Neural cell (in vitro differentiated cells): ENCODE measurements around the gene ITGB1BP1. TPM values are rescaled to one million over a fixed set of nuclear protein-coding genes. Genes with fewer than 3 reads are reported as not detected.

Experiments used
- H2AFZ ChIP-seq: fragments of 200-600, 300-800 bp; sonication (generic), shearing (Covaris generic); 2 replicates; pipeline ENCODE4 v1.6.0; 2014; ENCODE audit warnings: low read depth, mild to moderate bottlenecking, antibody characterized with exemption, low read length, moderate library complexity
- H3F3A ChIP-seq: fragments of 200-600 bp; shearing (Covaris generic); 2 replicates; pipeline ENCODE4 v1.6.1; 2016; ENCODE audit warnings: mild to moderate bottlenecking, moderate library complexity, mixed read lengths, antibody characterized with exemption, low read length; ENCODE audit not compliant: insufficient read depth, poor library complexity, severe bottlenecking
- H3K27ac ChIP-seq: fragments of 200-600, 300-800 bp; sonication (generic), shearing (Covaris generic); 2 replicates; pipeline ENCODE4 v1.5.1; 2014; ENCODE audit warnings: mild to moderate bottlenecking, low read length, moderate library complexity
- H3K27me3 ChIP-seq: fragments of 300-800, 200-600 bp; sonication (generic), shearing (Covaris generic); 2 replicates; pipeline ENCODE4 v1.6.0; 2014; ENCODE audit warnings: mild to moderate bottlenecking, low read depth, low read length, moderate library complexity; ENCODE audit not compliant: insufficient read depth
- H3K36me3 ChIP-seq: fragments of 300-800, 200-600 bp; sonication (generic), shearing (Covaris generic); 2 replicates; pipeline ENCODE4 v1.5.1; 2014; ENCODE audit warnings: mild to moderate bottlenecking, antibody characterized with exemption, low read length, moderate library complexity; ENCODE audit not compliant: insufficient read depth
- H3K4me2 ChIP-seq: fragments of 300-800, 200-600 bp; sonication (generic), shearing (Covaris generic); 2 replicates; pipeline ENCODE4 v1.6.0; 2014; ENCODE audit warnings: mild to moderate bottlenecking, low read length
- H3K4me3 ChIP-seq: fragments of 300-800, 200-600 bp; sonication (generic), shearing (Covaris generic); 2 replicates; pipeline ENCODE4 v1.5.1; 2014; ENCODE audit warnings: mild to moderate bottlenecking, low read length, moderate library complexity
- H3K79me2 ChIP-seq: fragments of 200-600 bp; shearing (Covaris generic); replicated peaks from 2 replicates; pipeline ENCODE4 v1.6.0; 2014; ENCODE audit warnings: mild to moderate bottlenecking, low read length, moderate library complexity; ENCODE audit not compliant: insufficient read depth
- H3K9ac ChIP-seq: fragments of 300-800, 200-600 bp; sonication (generic), shearing (Covaris generic); 2 replicates; pipeline ENCODE4 v1.6.1; 2016; ENCODE audit warnings: mild to moderate bottlenecking, low read length, mixed read lengths
- H3K9me2 ChIP-seq: fragments of 200-600 bp; shearing (Covaris generic); 2 replicates; pipeline ENCODE4 v1.6.1; 2016; ENCODE audit warnings: mild to moderate bottlenecking, low read length, mixed read lengths; ENCODE audit not compliant: insufficient read depth
- H3K9me3 ChIP-seq: fragments of 200-600, 300-800 bp; sonication (generic), shearing (Covaris generic); 2 replicates; pipeline ENCODE4 v1.6.1; 2016; ENCODE audit warnings: mild to moderate bottlenecking, mixed run types, low read length, moderate library complexity, mixed read lengths
- H4K20me1 ChIP-seq: fragments of 200-600 bp; shearing (Covaris generic); 2 replicates; pipeline ENCODE4 v1.6.1; 2016; ENCODE audit warnings: mild to moderate bottlenecking, mixed run types; ENCODE audit not compliant: insufficient read depth
- EP300 ChIP-seq: fragments of 450-650 bp; conservative IDR thresholded peaks from 2 replicates; pipeline ENCODE4 v1.6.1; 2014; ENCODE audit warnings: antibody characterized with exemption, mild to moderate bottlenecking, moderate library complexity; ENCODE audit not compliant: poor library complexity, severe bottlenecking
- EZH2 ChIP-seq: fragments of 200-600, 300-800 bp; shearing (Covaris generic), sonication (generic); IDR thresholded peaks from 2 replicates; pipeline ENCODE4 v1.6.1; 2014; ENCODE audit warnings: antibody characterized with exemption, low read length, borderline replicate concordance, mild to moderate bottlenecking; ENCODE audit not compliant: insufficient read depth, poor library complexity, severe bottlenecking
- MXI1 ChIP-seq: fragments of 450-650 bp; conservative IDR thresholded peaks from 2 replicates; pipeline ENCODE4 v1.6.1; 2014; ENCODE audit warnings: antibody characterized with exemption, mild to moderate bottlenecking; ENCODE audit not compliant: poor library complexity, severe bottlenecking
- POLR2AphosphoS5 ChIP-seq: IDR thresholded peaks from 2 replicates; pipeline ENCODE4 v1.6.1; 2012
- RAD21 ChIP-seq: fragments of 450-650 bp; conservative IDR thresholded peaks from 2 replicates; pipeline ENCODE4 v1.6.1; 2014; ENCODE audit warnings: antibody characterized with exemption, mild to moderate bottlenecking, moderate library complexity
- SMC3 ChIP-seq: fragments of 450-650 bp; conservative IDR thresholded peaks from 2 replicates; pipeline ENCODE4 v1.6.1; 2014; ENCODE audit warnings: antibody characterized with exemption, mild to moderate bottlenecking, moderate library complexity; ENCODE audit not compliant: poor library complexity
- TAF1 ChIP-seq: IDR thresholded peaks from 2 replicates; pipeline ENCODE4 v1.6.1; 2012; ENCODE audit warnings: low read depth
- polyA plus RNA-seq: library from polyadenylated mRNA; depleted of rRNA; stranded (reverse); fragments of >200 nt; gene quantifications from 2 replicates; pipeline ENCODE4 v1.2.3, GENCODE V29; 2014
- TF ChIP-seq, protein P1 (sequence below): IDR thresholded peaks from 2 replicates; pipeline ENCODE4 v1.6.1; 2012; ENCODE audit warnings: borderline replicate concordance
- TF ChIP-seq, protein P2 (sequence below): fragments of 450-650 bp; IDR thresholded peaks from 2 replicates; pipeline ENCODE4 v1.5.1; 2014; ENCODE audit warnings: antibody characterized with exemption, mild to moderate bottlenecking, moderate library complexity; ENCODE audit not compliant: poor library complexity, severe bottlenecking

Gene ITGB1BP1
- polyA plus RNA-seq, 1 donor from 2014 or later, result 98.0 TPM

DNA sequence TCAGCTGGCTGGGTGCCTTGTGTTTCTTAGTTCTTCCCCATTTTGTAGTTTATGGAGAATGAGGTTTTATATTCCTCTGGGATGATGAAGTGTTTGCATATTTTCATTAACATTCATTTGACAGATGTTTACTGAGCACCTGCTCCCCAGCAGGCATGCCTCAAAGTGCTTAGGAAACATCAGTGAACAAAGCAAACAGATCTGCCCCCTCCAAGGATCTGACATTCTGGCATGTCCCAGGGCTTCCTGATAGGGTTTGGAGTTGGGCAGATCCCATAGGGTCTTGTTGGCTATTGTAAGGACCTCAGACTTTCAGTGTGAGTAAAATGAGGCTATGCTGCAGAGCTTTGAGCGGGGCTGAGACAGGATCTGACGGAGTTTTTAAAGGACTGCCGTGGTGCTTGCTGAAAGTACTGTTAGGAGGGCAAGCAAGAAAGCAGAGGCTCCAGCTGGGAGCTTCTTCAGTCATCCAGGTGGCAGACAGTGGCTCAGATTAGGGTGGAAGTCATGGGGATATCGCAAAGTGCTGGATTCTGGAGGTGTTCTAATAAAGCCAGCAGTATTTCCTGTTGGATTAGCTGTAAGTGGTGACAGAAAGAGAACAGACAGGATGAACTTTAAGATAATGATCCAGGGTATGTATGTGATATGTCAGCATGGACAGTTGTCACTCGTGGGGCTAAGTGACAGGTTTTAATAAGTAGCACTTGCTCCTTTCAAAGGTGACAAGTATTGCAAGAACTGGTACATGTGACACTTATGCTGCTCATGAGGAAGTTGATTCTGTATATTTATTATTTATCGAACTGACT lies 39.8 kb upstream of the ITGB1BP1 start:
- Histone ChIP-seq H3K4me2 (no peak overlapping the region), H3K9me3 (no peaks in the 10 kb centered on the region), H3F3A (no peaks in the 10 kb centered on the region), H3K27ac (peak overlapping the region; percentile 15), H3K9ac (no peak overlapping the region), H3K9me2 (no peaks in the 10 kb centered on the region), H2AFZ (no peak overlapping the region), H3K27me3 (no peaks in the 10 kb centered on the region), H3K4me3 (no peak overlapping the region), H4K20me1 (no peaks in the 10 kb centered on the region), H3K79me2 (no peaks in the 10 kb centered on the region), H3K36me3 (no peaks in the 10 kb centered on the region)
- no peak for TF ChIP-seq MXI1
- TF ChIP-seq RAD21, result no peak
- TF ChIP-seq POLR2AphosphoS5, result no peak
- TF ChIP-seq, protein P1, sequence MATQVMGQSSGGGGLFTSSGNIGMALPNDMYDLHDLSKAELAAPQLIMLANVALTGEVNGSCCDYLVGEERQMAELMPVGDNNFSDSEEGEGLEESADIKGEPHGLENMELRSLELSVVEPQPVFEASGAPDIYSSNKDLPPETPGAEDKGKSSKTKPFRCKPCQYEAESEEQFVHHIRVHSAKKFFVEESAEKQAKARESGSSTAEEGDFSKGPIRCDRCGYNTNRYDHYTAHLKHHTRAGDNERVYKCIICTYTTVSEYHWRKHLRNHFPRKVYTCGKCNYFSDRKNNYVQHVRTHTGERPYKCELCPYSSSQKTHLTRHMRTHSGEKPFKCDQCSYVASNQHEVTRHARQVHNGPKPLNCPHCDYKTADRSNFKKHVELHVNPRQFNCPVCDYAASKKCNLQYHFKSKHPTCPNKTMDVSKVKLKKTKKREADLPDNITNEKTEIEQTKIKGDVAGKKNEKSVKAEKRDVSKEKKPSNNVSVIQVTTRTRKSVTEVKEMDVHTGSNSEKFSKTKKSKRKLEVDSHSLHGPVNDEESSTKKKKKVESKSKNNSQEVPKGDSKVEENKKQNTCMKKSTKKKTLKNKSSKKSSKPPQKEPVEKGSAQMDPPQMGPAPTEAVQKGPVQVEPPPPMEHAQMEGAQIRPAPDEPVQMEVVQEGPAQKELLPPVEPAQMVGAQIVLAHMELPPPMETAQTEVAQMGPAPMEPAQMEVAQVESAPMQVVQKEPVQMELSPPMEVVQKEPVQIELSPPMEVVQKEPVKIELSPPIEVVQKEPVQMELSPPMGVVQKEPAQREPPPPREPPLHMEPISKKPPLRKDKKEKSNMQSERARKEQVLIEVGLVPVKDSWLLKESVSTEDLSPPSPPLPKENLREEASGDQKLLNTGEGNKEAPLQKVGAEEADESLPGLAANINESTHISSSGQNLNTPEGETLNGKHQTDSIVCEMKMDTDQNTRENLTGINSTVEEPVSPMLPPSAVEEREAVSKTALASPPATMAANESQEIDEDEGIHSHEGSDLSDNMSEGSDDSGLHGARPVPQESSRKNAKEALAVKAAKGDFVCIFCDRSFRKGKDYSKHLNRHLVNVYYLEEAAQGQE, result no peak
- TF ChIP-seq, protein P2, sequence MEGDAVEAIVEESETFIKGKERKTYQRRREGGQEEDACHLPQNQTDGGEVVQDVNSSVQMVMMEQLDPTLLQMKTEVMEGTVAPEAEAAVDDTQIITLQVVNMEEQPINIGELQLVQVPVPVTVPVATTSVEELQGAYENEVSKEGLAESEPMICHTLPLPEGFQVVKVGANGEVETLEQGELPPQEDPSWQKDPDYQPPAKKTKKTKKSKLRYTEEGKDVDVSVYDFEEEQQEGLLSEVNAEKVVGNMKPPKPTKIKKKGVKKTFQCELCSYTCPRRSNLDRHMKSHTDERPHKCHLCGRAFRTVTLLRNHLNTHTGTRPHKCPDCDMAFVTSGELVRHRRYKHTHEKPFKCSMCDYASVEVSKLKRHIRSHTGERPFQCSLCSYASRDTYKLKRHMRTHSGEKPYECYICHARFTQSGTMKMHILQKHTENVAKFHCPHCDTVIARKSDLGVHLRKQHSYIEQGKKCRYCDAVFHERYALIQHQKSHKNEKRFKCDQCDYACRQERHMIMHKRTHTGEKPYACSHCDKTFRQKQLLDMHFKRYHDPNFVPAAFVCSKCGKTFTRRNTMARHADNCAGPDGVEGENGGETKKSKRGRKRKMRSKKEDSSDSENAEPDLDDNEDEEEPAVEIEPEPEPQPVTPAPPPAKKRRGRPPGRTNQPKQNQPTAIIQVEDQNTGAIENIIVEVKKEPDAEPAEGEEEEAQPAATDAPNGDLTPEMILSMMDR, result no peak
- no peak for TF ChIP-seq EP300
- TF ChIP-seq SMC3, result no peak
- no peak for TF ChIP-seq TAF1
- no peak for TF ChIP-seq EZH2

DNA sequence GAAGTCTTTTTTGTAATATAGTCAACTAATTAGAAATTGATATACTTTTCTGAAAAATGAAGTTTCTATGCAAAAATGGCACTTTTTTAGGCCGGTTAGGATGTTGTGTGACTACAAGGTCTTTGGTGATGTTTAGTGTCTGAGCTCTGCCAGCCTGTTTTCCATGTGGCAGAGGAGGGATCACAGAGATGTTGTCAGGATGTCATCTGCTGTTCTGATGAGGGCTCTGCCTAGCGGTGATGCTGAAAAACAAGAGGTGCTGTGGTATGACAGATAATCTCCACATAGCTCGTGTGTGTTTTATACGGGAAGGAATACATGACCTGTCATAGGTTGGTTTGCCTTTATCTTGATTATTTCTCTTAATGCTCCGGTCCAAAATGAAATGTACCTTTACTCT lies 39.0 kb upstream of the ITGB1BP1 start:
- Histone ChIP-seq H3K4me2 (no peak overlapping the region), H3K27me3 (no peaks in the 10 kb centered on the region), H3K36me3 (no peaks in the 10 kb centered on the region), H3K9ac (no peak overlapping the region), H3K9me2 (no peaks in the 10 kb centered on the region), H2AFZ (no peak overlapping the region), H4K20me1 (no peaks in the 10 kb centered on the region), H3F3A (no peaks in the 10 kb centered on the region), H3K79me2 (no peaks in the 10 kb centered on the region), H3K27ac (peak overlapping the region; percentile 15), H3K4me3 (no peak overlapping the region), H3K9me3 (no peaks in the 10 kb centered on the region)
- no peak for TF ChIP-seq POLR2AphosphoS5
- no peak for TF ChIP-seq RAD21
- no peak for TF ChIP-seq TAF1
- TF ChIP-seq, protein P2, result peak; percentile 31
- TF ChIP-seq EP300, result peak; percentile 53
- TF ChIP-seq, protein P1, result no peak
- no peak for TF ChIP-seq EZH2
- TF ChIP-seq MXI1, result peak; percentile 28
- TF ChIP-seq SMC3, result peak; percentile 20
